ENCODE measurements around the gene DNAJC1.

DNA sequence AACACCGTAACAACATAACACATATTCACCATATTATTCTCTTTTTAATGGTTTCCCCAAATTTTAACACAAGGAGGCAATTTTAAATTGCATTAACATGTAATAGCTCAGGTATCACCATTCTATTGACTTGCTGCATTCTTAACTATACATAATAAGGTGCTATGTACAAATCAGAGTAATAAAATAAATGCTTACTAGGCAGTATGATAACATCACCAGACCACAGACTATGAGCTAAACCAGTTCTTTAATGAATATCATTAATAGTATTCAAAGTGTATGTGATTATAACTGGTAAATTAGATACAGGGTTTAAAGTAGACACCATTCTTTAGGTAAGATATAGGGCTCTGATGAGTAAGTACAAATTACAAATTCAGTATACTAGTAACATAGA is 226.6 kb downstream of the DNAJC1 start:
- TF ChIP-seq, protein P1, sequence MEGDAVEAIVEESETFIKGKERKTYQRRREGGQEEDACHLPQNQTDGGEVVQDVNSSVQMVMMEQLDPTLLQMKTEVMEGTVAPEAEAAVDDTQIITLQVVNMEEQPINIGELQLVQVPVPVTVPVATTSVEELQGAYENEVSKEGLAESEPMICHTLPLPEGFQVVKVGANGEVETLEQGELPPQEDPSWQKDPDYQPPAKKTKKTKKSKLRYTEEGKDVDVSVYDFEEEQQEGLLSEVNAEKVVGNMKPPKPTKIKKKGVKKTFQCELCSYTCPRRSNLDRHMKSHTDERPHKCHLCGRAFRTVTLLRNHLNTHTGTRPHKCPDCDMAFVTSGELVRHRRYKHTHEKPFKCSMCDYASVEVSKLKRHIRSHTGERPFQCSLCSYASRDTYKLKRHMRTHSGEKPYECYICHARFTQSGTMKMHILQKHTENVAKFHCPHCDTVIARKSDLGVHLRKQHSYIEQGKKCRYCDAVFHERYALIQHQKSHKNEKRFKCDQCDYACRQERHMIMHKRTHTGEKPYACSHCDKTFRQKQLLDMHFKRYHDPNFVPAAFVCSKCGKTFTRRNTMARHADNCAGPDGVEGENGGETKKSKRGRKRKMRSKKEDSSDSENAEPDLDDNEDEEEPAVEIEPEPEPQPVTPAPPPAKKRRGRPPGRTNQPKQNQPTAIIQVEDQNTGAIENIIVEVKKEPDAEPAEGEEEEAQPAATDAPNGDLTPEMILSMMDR (IDR thresholded peaks at IDR 0.05; ENCODE audit: insufficient read depth, low read length, poor library complexity, severe bottlenecking), result no peak
- TF ChIP-seq EZH2phosphoT487 (conservative IDR thresholded peaks at IDR 0.05; ENCODE audit: low read length), result no peak
